ENCODE data around the gene POU6F1. TPM values are rescaled to one million over a fixed set of nuclear protein-coding genes. Genes with fewer than 3 reads are reported as not detected.

The POU6F1 gene
- total RNA-seq, 4 donors from 2014 or later, result 13.3 to 27.2 (median 16.9) TPM

- DNase-seq (ENCODE audit: extremely low spot score), result no peak
- 95% methylated on average over 5 of the region's 5 CpGs for WGBS
- intact Hi-C loops (cut with DNase I), result no loop called here
- Histone ChIP-seq H3K27me3 (no peaks in the 10 kb centered on the region), H3K36me3 (peaks cover 18 to 64% (median 32%) of the 10 kb centered on the region in 4 donors), H3K4me3 (no peak overlapping the region), H3K4me1 (no peaks in the 10 kb centered on the region), H3K27ac (replicated peaks in 1 of 4) (no peak overlapping the region), H3K9me3 (no peaks in the 10 kb centered on the region)
- TF ChIP-seq POLR2AphosphoS5 (IDR thresholded peaks at IDR 0.05) (no peak), POLR2A (IDR thresholded peaks at IDR 0.05; ENCODE audit: low read depth) (no peak), CTCF (IDR thresholded peaks at IDR 0.05) (no peak), EP300 (IDR thresholded peaks at IDR 0.05) (no peak)
Observed at GRCh38 chr12:51202718-51203117, 15.1 kb downstream of the POU6F1 start.

GRCh38 chr12:51200806-51201205, 17.1 kb downstream of the POU6F1 start:
- no peak overlapping the region for H3K4me3 ChIP-seq
- H3K36me3 ChIP-seq, result peaks cover 8 to 64% (median 35%) of the 10 kb centered on the region in 4 donors
- no peak for DNase-seq (ENCODE audit: extremely low spot score)
- no peaks in the 10 kb centered on the region for H3K4me1 ChIP-seq
- TF ChIP-seq CTCF (IDR thresholded peaks at IDR 0.05) (no peak), POLR2AphosphoS5 (IDR thresholded peaks at IDR 0.05) (no peak), POLR2A (IDR thresholded peaks at IDR 0.05; ENCODE audit: low read depth) (no peak), EP300 (IDR thresholded peaks at IDR 0.05) (no peak)
- no peaks in the 10 kb centered on the region for H3K9me3 ChIP-seq
- H3K27ac ChIP-seq (replicated peaks in 1 of 4), result no peak overlapping the region
- H3K27me3 ChIP-seq, result no peaks in the 10 kb centered on the region
- 96% methylated on average over 9 of the region's 9 CpGs for WGBS
- intact Hi-C loops (cut with DNase I), result no loop called here

GRCh38 chr12:51200156-51200555, 17.7 kb downstream of the POU6F1 start:
- no peak for DNase-seq (ENCODE audit: extremely low spot score)

GRCh38 chr12:51199366-51199945, 18.4 kb downstream of the POU6F1 start:
- H3K4me1 ChIP-seq, result no peaks in the 10 kb centered on the region
- TF ChIP-seq POLR2A (IDR thresholded peaks at IDR 0.05; ENCODE audit: low read depth) (no peak), CTCF (IDR thresholded peaks at IDR 0.05) (no peak), EP300 (IDR thresholded peaks at IDR 0.05) (no peak), POLR2AphosphoS5 (IDR thresholded peaks at IDR 0.05) (no peak)
- H3K27ac ChIP-seq (replicated peaks in 1 of 4), result no peak overlapping the region
- no peaks in the 10 kb centered on the region for H3K27me3 ChIP-seq
- no peak overlapping the region for H3K4me3 ChIP-seq
- 89% methylated on average over 10 of the region's 10 CpGs for WGBS
- H3K9me3 ChIP-seq, result no peaks in the 10 kb centered on the region
- DNase-seq (ENCODE audit: extremely low spot score), result no peak
- intact Hi-C loops (cut with DNase I), result no loop called here
- H3K36me3 ChIP-seq, result peaks cover 8 to 68% (median 35%) of the 10 kb centered on the region in 4 donors

More at GRCh38 chr12:51200156-51200555, 17.7 kb downstream of the POU6F1 start:
- Histone ChIP-seq H3K9me3 (no peaks in the 10 kb centered on the region), H3K27me3 (no peaks in the 10 kb centered on the region), H3K4me3 (no peak overlapping the region), H3K27ac (replicated peaks in 1 of 4) (no peak overlapping the region), H3K36me3 (peaks cover 8 to 68% (median 35%) of the 10 kb centered on the region in 4 donors), H3K4me1 (no peaks in the 10 kb centered on the region)
- 97% methylated on average over 6 of the region's 7 CpGs for WGBS
- TF ChIP-seq EP300 (IDR thresholded peaks at IDR 0.05), result no peak
- TF ChIP-seq POLR2AphosphoS5 (IDR thresholded peaks at IDR 0.05), result no peak
- no peak for TF ChIP-seq CTCF (IDR thresholded peaks at IDR 0.05)
- TF ChIP-seq POLR2A (IDR thresholded peaks at IDR 0.05; ENCODE audit: low read depth), result no peak
- intact Hi-C loops (cut with DNase I), result no loop called here

Measured in esophagus muscularis mucosa (tissue), 4 donors.